ENCODE results near the gene FLYWCH1.

Gene FLYWCH1

GRCh38 chr16:2914233-2914632, 2.5 kb downstream of the FLYWCH1 start:
- TF ChIP-seq CTCF (IDR thresholded peaks at IDR 0.05; ENCODE audit: borderline replicate concordance, control extremely low read depth, extremely low read depth, insufficient read depth, missing control alignments) = no peak
- DNase-seq (ENCODE audit: low spot score) = no peak
- in situ Hi-C loops (cut with MboI; ENCODE audit: low sequenced_read_pairs, unreplicated experiment) = no loop called here

GRCh38 chr16:2915196-2915929, 3.6 kb downstream of the FLYWCH1 start:
- no peak for TF ChIP-seq CTCF (IDR thresholded peaks at IDR 0.05; ENCODE audit: borderline replicate concordance, control extremely low read depth, extremely low read depth, insufficient read depth, missing control alignments)
- in situ Hi-C loops (cut with MboI; ENCODE audit: low sequenced_read_pairs, unreplicated experiment) = no loop called here
- DNase-seq (ENCODE audit: low spot score) = no peak

GRCh38 chr16:2919511-2920255, 8.0 kb downstream of the FLYWCH1 start:
- DNase-seq (ENCODE audit: low spot score) = peak; percentile 67
- in situ Hi-C loops (cut with MboI; ENCODE audit: low sequenced_read_pairs, unreplicated experiment) = no loop called here
- TF ChIP-seq CTCF (IDR thresholded peaks at IDR 0.05; ENCODE audit: borderline replicate concordance, control extremely low read depth, extremely low read depth, insufficient read depth, missing control alignments) = peak; percentile 76

GRCh38 chr16:2923481-2923880, 11.8 kb downstream of the FLYWCH1 start:
- in situ Hi-C loops (cut with MboI; ENCODE audit: low sequenced_read_pairs, unreplicated experiment) = no loop called here
- no peak for DNase-seq (ENCODE audit: low spot score)
- TF ChIP-seq CTCF (IDR thresholded peaks at IDR 0.05; ENCODE audit: borderline replicate concordance, control extremely low read depth, extremely low read depth, insufficient read depth, missing control alignments) = no peak

GRCh38 chr16:2924901-2925755, 13.4 kb downstream of the FLYWCH1 start:
- no peak for TF ChIP-seq CTCF (IDR thresholded peaks at IDR 0.05; ENCODE audit: borderline replicate concordance, control extremely low read depth, extremely low read depth, insufficient read depth, missing control alignments)
- in situ Hi-C loops (cut with MboI; ENCODE audit: low sequenced_read_pairs, unreplicated experiment) = no loop called here
- no peak for DNase-seq (ENCODE audit: low spot score)

GRCh38 chr16:2925951-2926649, 14.4 kb downstream of the FLYWCH1 start:
- DNase-seq (ENCODE audit: low spot score) = no peak
- no peak for TF ChIP-seq CTCF (IDR thresholded peaks at IDR 0.05; ENCODE audit: borderline replicate concordance, control extremely low read depth, extremely low read depth, insufficient read depth, missing control alignments)
- in situ Hi-C loops (cut with MboI; ENCODE audit: low sequenced_read_pairs, unreplicated experiment) = no loop called here
